ENCODE results near the gene TBC1D1.

The TBC1D1 gene

GRCh38 chr4:37884855-37885487 lies 5.9 kb upstream of the TBC1D1 start:
- in situ Hi-C loops (cut with MboI; ENCODE audit: low sequenced_read_pairs): no loop called here

DNA sequence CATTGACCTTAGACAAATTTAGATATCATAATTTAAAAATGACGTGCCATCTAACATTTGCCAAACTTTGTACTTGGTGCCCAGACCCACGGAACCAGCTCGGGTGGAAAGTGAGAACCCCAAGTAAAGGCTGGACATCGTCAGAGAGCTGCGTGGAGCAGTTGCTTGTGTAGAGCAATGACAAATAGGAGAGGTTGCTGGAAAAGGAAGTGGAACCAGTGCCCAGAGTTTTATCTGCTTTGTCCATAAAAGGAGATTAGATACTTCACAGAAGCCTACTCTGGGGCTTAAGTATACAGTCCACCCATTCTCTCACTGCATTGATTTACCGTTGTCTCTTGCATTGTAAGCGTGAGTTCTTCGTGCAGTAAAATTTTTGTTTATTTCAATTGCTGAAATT lies 5.4 kb upstream of the TBC1D1 start:
- in situ Hi-C loops (cut with MboI; ENCODE audit: low sequenced_read_pairs): no loop called here

GRCh38 chr4:37889849-37890800 lies 759 bp upstream of the TBC1D1 start:
- in situ Hi-C loops (cut with MboI; ENCODE audit: low sequenced_read_pairs): no loop called here

DNA sequence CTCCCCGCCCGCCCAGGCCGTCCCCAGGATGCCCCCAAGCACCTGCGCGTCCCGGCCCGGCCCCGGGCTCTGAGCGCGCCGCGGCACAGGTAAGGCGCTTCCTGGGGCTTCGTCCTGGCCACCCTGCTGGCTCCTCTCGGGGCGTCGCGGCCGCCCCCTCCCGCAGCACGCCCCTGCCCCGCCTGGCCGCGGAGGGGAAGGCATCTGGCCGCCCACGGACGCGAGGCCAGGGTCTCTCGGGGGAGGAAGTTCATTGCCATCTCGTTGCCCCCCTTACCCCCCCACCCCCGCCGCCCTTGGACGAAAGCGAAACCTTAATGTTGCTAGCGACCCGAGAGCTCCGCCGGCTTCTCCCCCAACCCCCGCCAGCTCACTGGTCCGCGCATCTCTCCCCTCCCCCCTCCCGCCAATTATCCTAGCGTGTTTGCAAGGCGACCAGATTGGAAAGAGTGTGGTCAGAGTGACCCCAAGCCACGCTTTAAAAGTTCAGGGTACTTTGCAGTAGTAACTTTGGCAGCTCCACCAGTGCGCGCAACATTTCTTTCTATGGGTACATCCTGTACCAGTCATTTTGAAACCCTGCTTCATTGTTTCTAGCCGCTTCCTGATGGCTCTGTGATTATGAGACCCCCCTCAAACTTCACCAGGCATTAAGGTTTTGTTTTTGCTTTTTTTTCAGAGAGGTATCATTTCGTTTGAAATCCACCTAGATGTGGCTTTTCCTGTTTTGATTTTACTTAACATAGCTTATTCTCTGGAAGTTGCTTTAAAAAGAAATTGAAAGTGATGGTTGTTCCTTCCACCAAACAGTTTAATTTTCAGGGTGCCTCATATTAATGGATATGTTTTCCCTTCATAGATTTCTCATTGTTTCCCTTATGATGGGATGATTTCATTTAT lies 626 bp downstream of the TBC1D1 start:
- in situ Hi-C loops (cut with MboI; ENCODE audit: low sequenced_read_pairs): no loop called here

DNA sequence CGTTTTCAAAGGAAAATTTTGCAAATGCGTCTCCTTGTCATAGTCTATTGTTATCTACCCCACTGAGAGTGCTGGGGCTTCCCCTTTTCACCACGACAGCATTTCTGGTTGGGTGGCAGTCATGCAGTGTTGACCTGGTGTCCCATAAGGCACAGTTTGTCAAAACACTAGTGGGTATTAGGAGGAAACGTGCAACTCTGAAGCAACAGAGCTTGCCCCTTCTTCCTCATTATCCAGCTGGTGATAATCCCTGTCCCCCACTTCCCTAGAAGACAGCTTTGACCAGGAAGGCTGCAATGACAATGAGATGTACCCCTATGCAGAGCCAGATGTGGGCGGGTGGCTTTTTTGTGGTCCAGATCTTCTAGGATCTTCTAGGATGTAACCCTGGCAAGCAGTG lies 1.8 kb downstream of the TBC1D1 start:
- in situ Hi-C loops (cut with MboI; ENCODE audit: low sequenced_read_pairs): no loop called here

- in situ Hi-C loops (cut with MboI; ENCODE audit: low sequenced_read_pairs): no loop called here
Observed at GRCh38 chr4:37893164-37893563, 2.3 kb downstream of the TBC1D1 start.

GRCh38 chr4:37895271-37895670 lies 4.4 kb downstream of the TBC1D1 start:
- in situ Hi-C loops (cut with MboI; ENCODE audit: low sequenced_read_pairs): no loop called here

DNA sequence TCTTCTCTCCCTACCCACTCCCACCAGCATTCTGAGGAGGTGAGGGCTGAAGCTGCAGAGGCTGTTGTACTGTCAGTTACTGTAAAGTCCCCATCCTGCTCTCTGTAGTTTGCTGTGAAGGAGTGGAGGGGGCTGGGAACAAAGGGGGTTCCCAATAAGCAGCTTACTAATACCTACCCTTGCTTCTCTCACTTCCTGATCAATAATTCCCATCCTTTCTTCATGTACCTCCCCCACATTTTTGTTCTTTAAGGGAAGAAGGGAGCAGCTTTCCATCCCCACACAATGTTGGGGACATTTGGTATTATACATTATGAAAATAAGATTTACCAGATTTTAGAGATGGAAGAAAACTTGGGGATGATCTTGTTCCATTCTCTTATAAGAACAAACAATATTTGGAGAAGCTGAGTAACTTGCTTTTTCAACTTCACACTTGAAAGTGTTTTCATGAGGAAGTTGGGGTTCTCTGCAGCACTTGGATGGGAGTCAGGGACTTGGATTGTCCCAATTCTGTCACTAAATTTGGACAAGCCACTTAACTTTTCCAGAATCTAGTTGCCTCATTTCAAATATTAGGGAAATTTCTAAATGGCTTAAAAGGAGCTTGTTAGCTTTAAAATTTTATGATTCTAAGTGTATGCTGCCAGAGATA lies 5.4 kb downstream of the TBC1D1 start:
- in situ Hi-C loops (cut with MboI; ENCODE audit: low sequenced_read_pairs): no loop called here

DNA sequence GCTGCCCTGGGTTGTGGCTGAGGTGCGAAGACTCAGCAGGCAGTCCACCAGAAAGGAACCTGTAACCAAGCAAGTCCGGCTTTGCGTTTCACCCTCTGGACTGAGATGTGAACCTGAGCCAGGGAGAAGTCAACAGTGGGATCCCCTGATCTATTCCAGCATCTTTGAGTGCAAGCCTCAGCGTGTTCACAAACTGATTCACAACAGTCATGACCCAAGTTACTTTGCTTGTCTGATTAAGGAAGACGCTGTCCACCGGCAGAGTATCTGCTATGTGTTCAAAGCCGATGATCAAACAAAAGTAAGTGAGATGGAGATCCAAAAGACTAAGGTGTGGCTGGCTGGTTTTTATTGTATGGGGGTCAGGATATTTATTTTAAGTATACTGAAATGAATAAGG lies 11.3 kb downstream of the TBC1D1 start:
- in situ Hi-C loops (cut with MboI; ENCODE audit: low sequenced_read_pairs): no loop called here

- in situ Hi-C loops (cut with MboI; ENCODE audit: low sequenced_read_pairs): no loop called here
Observed at GRCh38 chr4:37902738-37903693, 12.1 kb downstream of the TBC1D1 start.

DNA sequence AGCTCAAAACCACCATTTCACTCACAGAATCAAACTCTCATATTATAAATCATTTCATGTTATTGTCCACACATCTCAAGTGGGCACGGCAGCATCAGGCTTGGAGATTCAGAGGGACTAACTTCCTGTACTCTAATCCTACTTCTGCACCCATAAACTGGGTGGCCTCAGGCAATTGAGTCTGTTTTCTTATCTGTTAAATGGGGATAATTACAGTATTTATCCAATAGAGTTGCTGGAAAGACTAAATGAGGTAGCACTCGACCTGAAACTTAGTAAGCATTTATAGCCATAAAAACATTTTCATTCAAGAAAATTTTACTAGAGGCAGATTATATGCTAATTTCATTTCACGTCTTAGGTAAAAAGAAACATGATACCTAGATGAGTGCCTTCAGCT lies 13.0 kb downstream of the TBC1D1 start:
- in situ Hi-C loops (cut with MboI; ENCODE audit: low sequenced_read_pairs): no loop called here

- in situ Hi-C loops (cut with MboI; ENCODE audit: low sequenced_read_pairs): no loop called here
Observed at GRCh38 chr4:37904824-37905223, 13.9 kb downstream of the TBC1D1 start.

DNA sequence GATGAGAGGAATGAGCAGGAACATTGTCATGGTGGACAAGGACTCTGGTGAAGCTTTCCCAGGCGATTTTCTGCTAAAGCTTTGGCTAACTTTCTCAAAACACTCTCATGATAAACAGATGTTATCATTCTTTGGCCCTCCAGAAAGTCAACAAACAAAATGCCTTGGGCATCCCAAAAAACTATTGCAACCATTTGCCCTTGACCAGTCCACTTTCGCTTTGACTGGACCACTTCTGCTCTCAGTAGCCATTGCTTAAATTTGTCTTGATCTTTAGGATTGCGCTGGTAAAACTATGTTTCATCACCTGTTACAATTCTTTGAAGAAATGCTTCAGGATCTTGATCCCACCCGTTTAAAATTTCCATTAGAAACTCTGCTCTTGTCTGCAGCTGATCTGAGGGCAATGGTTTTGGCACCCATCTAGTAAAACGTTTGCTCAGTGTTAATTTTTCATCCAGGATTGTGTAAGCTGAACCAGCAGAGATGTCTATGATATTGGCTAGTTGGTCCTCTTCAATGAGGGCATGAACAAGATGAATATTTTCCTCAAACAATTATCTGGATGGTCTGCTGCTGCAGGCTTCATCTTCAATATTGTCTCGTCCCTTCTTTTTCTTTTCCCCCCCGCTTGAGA lies 14.8 kb downstream of the TBC1D1 start:
- in situ Hi-C loops (cut with MboI; ENCODE audit: low sequenced_read_pairs): no loop called here

DNA sequence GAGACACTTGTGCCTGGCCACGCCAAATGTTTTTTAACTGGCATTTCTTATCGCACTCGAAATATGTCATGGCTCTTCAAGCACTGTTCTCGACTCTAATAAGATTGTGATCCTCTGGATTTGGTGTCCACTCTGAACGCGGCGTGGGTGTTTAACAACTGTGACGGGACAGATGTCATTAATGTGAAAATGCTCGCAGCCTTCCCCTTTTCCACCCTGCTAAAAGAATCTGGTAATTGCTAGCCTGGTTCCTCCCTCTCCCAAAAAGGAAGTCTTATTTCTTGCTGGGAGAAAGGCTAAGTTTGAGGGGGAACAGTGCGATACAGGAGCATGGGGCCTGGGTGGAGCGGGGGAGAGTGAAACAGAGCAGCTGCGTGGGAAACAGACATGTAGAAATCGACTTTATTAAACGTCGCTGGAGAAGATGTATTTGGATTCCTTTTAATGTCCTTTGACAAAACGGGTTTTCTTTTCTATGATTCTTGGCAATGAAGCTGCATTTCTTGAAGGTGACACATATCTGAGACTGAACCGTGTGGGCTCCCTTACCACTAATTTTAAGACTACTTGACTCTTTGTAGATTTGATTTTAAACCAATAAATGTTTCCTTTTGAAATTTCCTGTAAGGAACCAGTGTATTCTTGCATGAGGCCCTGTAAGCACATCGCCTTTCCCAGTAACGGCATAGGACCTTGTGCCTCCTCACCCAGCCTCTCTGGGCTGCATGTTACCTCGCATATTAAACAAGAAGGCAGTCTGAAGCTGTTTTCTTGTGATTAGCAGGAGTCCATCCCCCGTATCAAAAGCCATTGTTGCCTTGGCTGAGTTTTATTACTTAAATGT lies 17.8 kb downstream of the TBC1D1 start:
- in situ Hi-C loops (cut with MboI; ENCODE audit: low sequenced_read_pairs): no loop called here

- in situ Hi-C loops (cut with MboI; ENCODE audit: low sequenced_read_pairs): no loop called here
Observed at GRCh38 chr4:37909332-37910090, 18.6 kb downstream of the TBC1D1 start.

DNA sequence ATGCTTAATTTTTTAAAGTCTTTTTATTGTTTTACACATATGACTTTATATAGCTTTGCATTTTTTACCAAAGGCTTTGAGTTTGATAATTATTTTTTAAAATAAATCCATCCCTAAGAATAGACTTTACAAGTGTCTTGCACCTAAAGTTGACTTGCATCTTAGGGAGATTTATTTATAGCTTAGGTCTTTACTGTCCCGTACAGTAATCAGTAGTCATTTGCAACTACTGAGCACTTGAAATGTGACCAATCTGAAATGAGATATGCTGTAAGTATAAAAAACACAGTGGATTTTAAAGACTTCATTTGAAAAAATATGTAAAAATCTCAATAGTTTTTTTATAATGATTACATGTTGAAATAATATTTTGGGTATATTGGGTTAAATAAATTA lies 19.2 kb downstream of the TBC1D1 start:
- in situ Hi-C loops (cut with MboI; ENCODE audit: low sequenced_read_pairs): no loop called here

- in situ Hi-C loops (cut with MboI; ENCODE audit: low sequenced_read_pairs): no loop called here
Observed at GRCh38 chr4:37914539-37914938, 23.7 kb downstream of the TBC1D1 start.

DNA sequence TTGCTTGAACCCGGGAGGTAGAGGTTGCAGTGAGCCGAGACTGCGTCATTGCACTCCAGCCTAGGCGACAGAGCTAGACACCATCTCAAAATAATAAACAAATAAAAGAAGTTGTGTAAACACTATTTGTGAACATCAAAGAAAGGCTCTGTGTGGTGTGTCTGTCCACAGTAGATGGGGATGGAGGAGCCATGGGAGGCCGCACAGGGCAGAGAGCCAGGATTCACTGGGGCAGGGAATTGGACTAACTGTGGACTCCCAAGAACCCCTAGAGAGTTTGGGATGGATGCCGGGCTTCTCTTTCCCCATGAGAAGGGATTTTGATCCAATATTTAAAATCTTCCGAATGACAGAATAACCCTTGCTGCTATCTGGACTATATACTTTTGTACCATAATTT lies 26.5 kb downstream of the TBC1D1 start:
- in situ Hi-C loops (cut with MboI; ENCODE audit: low sequenced_read_pairs): no loop called here

All from HL-60/S4 (cell line).